GM18508 (cell line): ENCODE results near the gene PLPP4.

ENCODE experiments used
- ATAC-seq: cut with Tn5 transposase; IDR thresholded peaks from one replicate; pipeline ENCODE4 v1.9.1; 2021; ENCODE audit warnings: moderate number of reproducible peaks; ENCODE audit not compliant: insufficient read depth, unreplicated experiment

The PLPP4 gene

DNA sequence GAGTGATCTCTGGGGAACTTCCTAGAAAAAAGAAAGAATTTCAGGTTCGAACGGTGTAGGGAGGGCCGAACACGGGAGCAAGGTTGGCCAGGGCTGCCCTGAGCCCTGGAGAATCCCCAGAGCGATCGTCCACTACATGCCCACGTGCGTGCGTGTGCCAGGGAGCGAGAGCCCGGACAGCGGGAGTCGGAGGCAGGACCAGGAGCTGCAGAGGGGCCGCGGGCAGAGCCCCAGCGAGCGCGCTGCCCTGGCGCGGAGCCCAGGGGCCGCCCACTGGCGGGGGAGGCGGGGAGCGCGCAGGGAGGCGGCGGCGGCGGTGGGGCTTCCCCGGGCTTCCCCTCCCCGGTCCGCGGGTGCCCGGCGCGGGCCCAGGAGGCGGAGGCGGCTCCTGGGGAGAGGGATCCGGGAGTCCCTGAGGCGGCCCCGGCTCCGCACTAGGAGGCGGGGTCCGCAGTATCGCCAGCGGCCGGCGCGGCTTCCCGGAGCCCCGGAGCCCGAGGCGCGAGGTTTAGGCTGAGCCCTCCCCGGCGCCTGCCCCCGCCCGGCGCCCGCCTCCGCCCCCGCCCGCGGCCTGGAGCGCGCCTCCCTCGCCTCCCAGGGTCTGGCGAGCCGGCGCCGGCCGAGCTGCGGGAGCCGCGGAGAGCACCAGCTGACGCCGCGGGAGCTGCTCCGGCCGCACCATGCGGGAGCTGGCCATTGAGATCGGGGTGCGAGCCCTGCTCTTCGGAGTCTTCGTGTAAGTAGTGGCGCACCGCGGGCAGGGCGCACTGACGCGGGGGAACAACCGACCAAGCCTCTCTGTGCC is at the start of gene PLPP4:
Gene PLPP4, plus strand, starts transcription at position 602 of the 805 bp plus-strand sequence. Its CDS starts 79 bp downstream, at position 681.
- ATAC-seq = no peak

DNA sequence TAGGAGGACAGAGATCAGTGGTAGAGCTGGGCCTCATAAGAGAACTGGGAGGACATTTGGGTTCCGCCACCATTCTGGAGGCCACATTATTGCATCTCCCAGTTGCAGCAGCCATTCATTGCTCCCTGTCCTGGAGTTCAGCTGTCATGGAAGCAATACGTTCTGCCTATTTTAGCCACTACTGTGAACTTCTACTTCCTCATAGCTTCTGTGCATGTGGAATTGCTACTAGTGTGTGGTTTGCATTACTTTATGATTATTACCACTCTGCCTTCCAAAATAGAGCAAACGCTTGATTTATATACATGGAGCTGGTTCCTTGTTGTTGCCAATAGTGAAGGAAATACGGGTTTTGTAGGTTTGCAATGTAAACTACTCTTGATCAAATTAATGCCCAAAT is 47.2 kb upstream of the PLPP4 start:
- no peak for ATAC-seq

GRCh38 chr10:120414946-120415345 is 42.1 kb upstream of the PLPP4 start:
- no peak for ATAC-seq

GRCh38 chr10:120415709-120416330 is 41.2 kb upstream of the PLPP4 start:
- ATAC-seq = no peak

- ATAC-seq = no peak
Observed at GRCh38 chr10:120420421-120420820, 36.6 kb upstream of the PLPP4 start.

DNA sequence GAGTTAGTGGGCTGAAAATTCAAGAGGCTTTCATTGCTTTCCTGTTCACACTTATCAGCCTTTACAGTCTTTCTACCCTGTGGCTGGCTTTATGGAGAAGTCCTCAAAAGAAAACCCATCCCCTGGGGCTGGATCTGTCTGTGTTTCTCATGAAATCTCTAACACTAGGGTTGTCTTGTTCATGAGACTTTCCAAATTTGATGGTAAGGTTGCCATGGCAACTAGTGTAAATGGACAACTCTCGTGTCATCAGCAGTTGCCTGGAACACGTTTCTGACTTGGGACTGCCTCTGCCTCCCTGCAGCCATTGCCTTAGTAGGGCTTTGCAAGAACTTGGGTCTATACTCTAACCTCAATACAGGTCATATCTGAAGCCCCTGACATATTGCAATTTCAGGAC is 35.8 kb upstream of the PLPP4 start:
- ATAC-seq = no peak

GRCh38 chr10:120422457-120422856 is 34.6 kb upstream of the PLPP4 start:
- ATAC-seq = no peak

- ATAC-seq = no peak
Observed at GRCh38 chr10:120423431-120424197, 33.4 kb upstream of the PLPP4 start.

- ATAC-seq = no peak
Observed at GRCh38 chr10:120424198-120424464, 32.9 kb upstream of the PLPP4 start.

DNA sequence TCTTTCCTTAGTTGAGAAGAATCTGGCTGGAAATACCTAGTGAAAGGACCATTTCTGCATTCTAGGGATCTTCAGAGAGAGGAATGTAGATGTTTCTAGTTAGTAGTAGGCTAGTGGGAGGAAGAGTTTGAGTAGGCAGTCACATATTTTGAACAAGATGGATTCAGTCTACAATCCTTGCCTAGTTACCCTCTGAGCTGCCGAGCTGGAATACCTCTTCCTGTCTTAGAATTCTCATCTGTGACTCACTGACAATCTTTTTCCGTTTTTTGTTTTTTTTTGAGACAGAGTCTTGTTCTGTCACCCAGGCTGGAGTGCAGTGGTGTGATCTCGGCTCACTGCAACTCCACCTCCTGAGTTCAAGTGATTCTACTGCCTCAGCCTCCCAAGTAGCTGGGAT is 30.7 kb upstream of the PLPP4 start:
- no peak for ATAC-seq

- ATAC-seq = no peak
Observed at GRCh38 chr10:120428754-120429153, 28.3 kb upstream of the PLPP4 start.

- no peak for ATAC-seq
Observed at GRCh38 chr10:120429395-120429794, 27.6 kb upstream of the PLPP4 start.

- ATAC-seq = no peak
Observed at GRCh38 chr10:120431251-120431651, 25.8 kb upstream of the PLPP4 start.

GRCh38 chr10:120432209-120432608 is 24.8 kb upstream of the PLPP4 start:
- ATAC-seq = no peak

DNA sequence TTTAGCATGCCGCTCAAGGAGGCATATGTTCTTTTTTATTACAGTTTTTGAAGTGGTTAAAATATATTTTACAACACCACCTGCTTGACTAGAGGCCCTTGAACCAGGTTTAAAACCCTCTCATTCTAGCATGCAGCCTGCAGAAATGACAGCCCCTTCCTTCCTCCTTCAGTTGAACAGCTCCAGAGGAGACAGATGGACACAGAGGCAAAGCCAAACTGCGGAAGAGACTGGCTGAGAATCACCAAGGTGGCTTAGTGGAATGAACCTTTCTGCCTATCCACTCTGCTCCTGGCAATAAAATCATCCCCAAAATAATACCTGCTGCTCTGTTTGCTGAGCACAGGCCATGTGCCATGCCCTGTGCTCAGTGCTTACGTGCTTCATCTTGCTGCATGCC is 23.9 kb upstream of the PLPP4 start:
- ATAC-seq = no peak

GRCh38 chr10:120436439-120437112 is 20.5 kb upstream of the PLPP4 start:
- ATAC-seq = no peak

DNA sequence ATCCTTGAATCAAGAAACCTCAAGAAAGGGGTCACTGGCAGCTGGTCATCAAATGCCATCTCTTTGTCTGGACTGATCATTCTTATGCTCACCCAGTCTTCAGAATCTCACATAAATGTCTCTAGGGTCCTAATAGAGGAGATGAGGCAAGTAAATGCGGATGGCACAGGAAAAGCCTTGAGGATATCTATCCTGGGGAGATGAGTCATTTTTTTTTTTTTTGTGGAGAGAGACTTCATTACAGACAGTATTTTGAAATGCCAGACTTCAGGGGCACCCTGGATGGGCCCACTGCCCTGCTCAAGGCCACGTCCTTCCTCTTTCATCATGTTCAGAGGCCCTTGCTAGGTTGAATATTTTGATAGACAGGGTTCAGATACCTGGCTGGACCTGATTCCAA is 19.5 kb upstream of the PLPP4 start:
- ATAC-seq = no peak

DNA sequence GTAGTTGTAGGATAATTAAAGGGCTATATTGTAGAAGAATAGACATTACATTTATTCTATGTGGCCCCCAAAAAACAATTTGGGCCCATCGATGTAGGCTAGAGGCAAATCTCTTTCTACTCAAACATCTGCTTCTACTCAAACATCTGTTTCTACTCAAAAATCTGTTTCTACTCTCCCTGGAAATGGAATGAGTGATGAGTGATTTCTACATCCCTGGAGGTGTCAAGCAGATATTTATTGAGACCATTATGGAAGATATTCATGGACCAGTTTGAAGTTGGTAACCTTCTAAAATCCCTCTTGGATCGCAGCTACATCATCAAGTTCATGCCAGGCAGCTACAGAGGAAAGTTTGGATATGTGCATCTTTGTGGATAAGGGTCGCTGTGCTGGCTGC is 5.1 kb upstream of the PLPP4 start:
- ATAC-seq = no peak

DNA sequence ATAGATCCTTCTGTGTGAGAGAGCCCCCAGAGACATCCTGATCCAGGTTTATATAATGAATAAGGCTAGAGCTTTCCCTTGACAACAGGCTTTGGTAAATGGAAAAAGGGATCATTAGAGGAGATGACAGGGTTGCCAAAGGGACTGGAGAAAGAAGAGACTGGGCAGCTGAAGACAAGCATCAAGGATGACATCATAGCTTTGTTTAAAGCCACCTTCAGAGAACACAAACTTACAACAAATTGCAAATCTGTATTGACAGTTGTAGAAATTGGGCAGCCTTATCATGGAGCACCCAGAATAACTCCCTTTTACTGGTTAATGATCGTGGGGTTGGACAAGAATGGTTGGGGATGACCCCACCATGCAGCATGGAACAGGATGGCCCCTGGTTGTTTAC is 3.7 kb upstream of the PLPP4 start:
- ATAC-seq = no peak

DNA sequence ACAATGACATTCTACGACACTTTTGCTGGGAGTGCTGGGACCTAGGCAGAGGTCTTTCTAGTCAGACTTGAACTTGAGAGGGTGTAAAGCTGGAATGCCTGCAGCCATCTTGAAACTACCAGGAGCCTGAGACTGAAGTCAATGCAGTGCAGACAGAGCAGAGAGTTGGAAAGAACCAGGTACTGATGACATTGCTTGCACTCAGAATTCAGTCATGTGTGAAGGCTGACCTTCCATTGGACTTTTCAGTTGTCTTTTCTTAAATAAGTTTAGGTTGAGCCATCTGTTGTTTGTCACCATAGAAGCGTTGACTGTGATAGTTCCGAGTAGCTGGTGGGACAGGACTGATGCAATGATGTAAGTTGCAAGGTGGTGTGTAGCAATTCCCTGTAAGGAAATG is 3.1 kb upstream of the PLPP4 start:
- ATAC-seq = no peak

- no peak for ATAC-seq
Observed at GRCh38 chr10:120455004-120455403, 2.0 kb upstream of the PLPP4 start.
